Activated CD4-positive, alpha-beta T cell treated with anti-CD3 and anti-CD28 coated beads, Interleukin-2, Interleukin-4, amounts not matched to agents 100 ng/mL and 50 ng/mL, durations not matched to agents 16 hours and 8 hours (primary cell): Measurements from ENCODE around the gene KANK4.

Experiments
- DNase-seq: peaks from one replicate; pipeline ENCODE4 v3.0.0-alpha.2; 2020; ENCODE audit warnings: low spot score

The KANK4 gene

GRCh38 chr1:62336995-62337705 lies 17.9 kb upstream of the KANK4 start:
- DNase-seq, result no peak

GRCh38 chr1:62336638-62336994 lies 17.4 kb upstream of the KANK4 start:
- DNase-seq, result no peak

GRCh38 chr1:62335656-62336055 lies 16.4 kb upstream of the KANK4 start:
- no peak for DNase-seq

- DNase-seq, result no peak
Observed at GRCh38 chr1:62334434-62334985, 15.3 kb upstream of the KANK4 start.

- DNase-seq, result no peak
Observed at GRCh38 chr1:62333441-62333840, 14.2 kb upstream of the KANK4 start.

DNA sequence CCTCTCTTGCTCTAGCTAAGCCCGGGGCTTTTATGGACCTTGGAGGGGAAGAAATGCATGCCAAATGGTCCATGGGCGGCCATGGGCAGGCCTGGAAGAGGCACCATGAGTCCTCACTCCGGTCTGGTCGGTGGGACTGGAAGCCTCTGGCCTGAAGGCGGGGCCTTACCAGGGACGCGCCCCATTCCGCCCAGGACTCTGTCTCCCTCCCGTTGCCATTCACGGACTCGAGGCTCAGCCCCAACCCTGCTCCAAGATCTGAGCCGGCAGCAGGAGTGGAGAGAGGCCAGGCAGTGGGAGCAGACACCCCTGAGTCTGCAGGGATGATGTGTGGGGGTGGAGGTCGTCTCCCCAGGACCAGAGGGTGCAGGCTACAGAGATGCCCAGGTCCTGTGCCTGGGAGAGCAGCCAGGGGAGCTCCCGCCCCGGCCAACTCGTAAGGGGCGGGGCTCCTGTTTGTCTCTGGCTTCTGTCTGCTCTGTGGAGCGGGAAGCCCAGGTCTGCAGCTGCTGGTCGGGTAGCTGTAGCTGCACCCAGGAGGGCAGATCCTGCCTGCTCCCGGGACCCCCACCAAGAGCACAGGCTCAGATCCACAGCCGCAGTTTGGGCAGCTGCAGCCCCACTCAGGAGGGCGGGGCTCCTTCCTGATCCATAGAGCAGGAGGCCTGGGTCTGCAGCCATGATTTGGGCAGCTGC lies 8.3 kb upstream of the KANK4 start:
- DNase-seq, result no peak

DNA sequence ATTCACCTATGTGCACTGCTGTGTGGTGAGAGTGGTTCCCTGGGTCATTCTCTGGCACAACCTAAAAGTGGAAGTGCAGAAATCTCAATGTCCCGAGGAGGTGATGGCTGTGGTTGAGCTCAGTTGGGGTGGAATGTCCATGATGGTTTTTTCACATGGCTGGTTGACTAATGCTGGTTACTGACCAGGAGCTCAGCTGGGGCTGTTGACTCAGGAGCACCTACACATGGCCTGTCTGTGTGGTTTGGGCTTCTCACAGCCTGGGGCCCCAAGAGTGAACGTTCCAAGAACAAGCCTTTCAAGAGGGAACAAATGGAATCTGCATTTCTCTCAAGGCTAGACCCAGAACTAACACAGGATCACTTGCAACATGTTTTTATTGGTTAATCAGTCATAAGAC lies 6.4 kb upstream of the KANK4 start:
- no peak for DNase-seq

DNA sequence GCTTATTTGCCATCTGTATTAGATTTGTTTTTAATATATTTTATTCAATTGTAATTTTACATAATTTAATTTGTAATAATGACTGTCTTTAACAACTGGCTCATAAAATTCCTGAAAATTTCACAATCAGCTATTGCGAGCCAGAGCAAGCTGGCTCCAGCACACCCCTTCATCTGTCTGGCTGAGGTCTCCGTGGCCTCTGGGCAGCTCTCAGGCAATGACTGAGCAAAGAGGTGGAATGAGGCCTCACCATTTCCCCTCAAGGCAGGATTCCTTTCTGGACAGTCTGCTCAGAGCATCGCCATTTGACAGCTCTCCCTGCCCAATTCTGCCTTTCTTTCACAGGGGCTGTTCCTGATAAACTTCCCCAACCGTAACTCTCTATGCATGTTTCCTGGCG lies 5.8 kb upstream of the KANK4 start:
- DNase-seq, result no peak

DNA sequence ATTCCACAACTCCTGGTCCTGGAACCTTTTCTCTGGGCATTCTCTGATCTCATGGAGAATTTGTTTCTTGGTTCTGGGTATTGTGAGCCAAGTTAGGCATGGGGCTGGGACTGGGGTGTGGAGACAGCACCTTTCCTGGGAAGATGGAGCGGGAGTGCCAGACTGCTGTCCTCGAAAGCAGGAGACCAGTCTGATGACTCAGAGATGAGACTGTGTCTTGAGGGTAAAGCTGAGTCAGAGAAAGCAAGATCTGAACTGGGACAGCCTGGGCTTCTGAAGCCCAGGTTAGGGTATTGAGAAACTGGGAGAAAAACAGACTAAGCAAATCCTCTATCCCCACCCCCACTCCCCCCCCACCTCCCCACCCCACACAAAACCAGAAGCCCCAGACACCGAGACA lies 2.2 kb upstream of the KANK4 start:
- no peak for DNase-seq

DNA sequence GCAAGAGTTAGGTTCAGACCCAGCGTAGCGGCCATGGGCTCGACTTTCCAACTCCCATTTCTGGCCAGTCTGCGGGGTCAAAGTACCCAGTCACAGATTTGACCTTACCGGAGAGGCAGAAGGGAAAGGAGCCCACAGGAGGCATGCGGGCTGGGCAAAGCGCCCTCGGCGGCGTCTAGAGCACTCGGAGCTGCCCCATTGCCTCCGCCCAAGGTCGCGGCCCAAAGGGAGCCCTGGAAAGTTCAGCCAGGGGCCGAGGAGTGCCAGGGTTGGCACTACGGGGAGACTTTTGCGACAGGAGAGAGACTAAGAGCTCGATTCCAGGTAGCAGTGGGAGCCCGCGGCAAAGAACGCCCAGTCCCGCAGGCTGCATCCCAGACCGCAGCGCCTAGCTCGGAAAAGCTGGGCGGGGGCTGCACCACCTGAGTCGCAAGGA lies 896 bp downstream of the KANK4 start:
- no peak for DNase-seq

GRCh38 chr1:62317021-62317768 lies 2.0 kb downstream of the KANK4 start:
- DNase-seq, result no peak

DNA sequence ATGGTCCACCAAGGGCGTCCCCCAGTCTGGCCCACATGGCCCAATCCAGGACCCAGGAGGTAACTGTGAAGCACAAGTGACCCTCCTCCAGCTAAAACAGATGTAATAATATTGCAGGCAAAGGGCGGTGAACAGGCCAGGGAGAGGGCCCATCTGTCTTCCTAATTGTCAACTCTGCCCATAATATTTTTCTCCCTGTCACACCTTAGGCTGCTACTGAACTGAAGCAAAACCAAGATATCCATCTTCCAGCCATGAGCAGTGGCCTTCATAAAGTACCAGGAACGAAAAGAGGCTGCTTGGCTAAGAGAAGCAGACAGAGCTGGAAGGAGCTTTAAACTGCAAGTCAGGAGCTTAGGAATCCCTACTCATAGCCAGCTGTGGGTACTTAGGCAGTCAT lies 3.1 kb downstream of the KANK4 start:
- DNase-seq, result no peak

- DNase-seq, result no peak
Observed at GRCh38 chr1:62315387-62315786, 3.8 kb downstream of the KANK4 start.

- DNase-seq, result no peak
Observed at GRCh38 chr1:62314454-62315350, 4.5 kb downstream of the KANK4 start.

- no peak for DNase-seq
Observed at GRCh38 chr1:62312698-62313097, 6.5 kb downstream of the KANK4 start.

GRCh38 chr1:62311473-62311943 lies 7.7 kb downstream of the KANK4 start:
- no peak for DNase-seq

DNA sequence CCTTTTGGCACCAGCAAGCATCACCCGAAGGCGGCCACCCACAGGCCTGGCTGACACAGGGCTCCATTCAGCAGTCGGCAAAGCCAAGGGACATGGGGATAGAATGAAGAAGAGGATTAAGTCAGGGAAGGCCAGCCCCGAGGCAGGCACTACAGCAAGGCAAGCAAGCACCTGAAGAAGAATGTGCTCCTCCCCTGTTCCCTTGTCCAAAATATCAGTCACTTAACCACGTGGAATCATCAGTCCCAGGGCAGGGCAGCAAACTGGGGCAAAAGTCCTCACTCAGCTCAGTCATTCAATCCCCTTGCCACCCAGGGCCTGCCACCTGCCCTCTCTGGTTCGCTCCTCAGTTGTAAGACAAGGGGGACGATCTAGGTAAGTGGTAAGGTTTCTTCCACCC lies 9.3 kb downstream of the KANK4 start:
- DNase-seq, result no peak

DNA sequence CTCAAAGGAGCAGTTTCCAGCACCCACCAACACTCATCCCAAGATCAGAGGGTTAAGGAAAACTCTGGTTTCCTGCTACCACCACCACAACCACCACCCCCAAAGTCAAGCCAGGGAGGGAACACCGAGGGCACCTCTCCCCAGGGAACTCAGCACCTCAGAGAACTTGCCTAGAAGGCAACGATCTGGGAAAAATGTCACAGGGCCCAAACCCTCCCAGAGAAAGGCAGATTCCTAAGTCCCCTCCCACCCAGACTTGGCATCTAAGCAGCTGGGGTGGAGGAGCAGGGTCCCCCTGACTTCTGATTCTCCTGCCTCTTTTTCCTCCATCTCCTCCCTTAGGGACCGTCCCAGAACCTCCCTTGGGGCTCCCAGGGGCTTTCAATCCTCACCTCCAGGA lies 10.6 kb downstream of the KANK4 start:
- DNase-seq, result no peak

- no peak for DNase-seq
Observed at GRCh38 chr1:62307895-62308492, 11.2 kb downstream of the KANK4 start.

GRCh38 chr1:62307446-62307845 lies 11.8 kb downstream of the KANK4 start:
- no peak for DNase-seq

GRCh38 chr1:62306065-62306464 lies 13.2 kb downstream of the KANK4 start:
- DNase-seq, result no peak
